Heart left ventricle (tissue), 13 donors: Measurements from ENCODE around the gene SLC1A6.
"Not testable (repeated sequence)": the region's sequence is repeated elsewhere in the genome, so short reads cannot be mapped to it uniquely, and the experiment has no call there.

Experiments
- POLR2A ChIP-seq, 2 donors: fragments of 450-650 bp; IDR thresholded peaks; one replicate each; pipeline ENCODE4 v1.6.1; 2017; ENCODE audit warnings: antibody characterized with exemption in 2 of 2, mild to moderate bottlenecking in 2 of 2, moderate library complexity in 2 of 2
- TF ChIP-seq, protein P1 (sequence below), 12 donors: fragments of 200-600 bp; sonication (generic) in 4 of 12; IDR thresholded peaks; one replicate each; pipeline versions ENCODE4 v1.5.0 to v1.8.0; 2018 to 2022; ENCODE audit warnings: antibody characterized with exemption in 12 of 12, mild to moderate bottlenecking in 5 of 12
- donor health status: ischemic (EF 13 %, LVEDD 7.1; RV severe dilation, severe dysfunction).
- donor health status: DM: no; HTN: yes; CAD: no.
- donor health status: DM: no; HTN: no; CAD: no.
- donor health status: ischemic (EF 25% LVEDD 6.9; RV normal size, moderate dysfunction).
- donor health status: ischemic (EF 25% LVEDD 5.7; RV mildly dilated, moderate dysfunction).
- donor health status: ischemic (EF 35%, LVEDD 5.7; RV mildly dilated, moderate dysfunction).
- donor health status: nonischemic (EF 11% LVEDD 7.7; RV severe dilation, severe dysfunction).
- donor health status: DM: yes; HTN: yes; CAD: no.
- donor health status: PGD.
- donor health status: ischemic (EF 29% LVEDD 5.4; RV normal size, mild dysfunction).
- donor health status: nonischemic (EF 23%, LVEDD 6.1; RV moderate dilation, normal function).

DNA sequence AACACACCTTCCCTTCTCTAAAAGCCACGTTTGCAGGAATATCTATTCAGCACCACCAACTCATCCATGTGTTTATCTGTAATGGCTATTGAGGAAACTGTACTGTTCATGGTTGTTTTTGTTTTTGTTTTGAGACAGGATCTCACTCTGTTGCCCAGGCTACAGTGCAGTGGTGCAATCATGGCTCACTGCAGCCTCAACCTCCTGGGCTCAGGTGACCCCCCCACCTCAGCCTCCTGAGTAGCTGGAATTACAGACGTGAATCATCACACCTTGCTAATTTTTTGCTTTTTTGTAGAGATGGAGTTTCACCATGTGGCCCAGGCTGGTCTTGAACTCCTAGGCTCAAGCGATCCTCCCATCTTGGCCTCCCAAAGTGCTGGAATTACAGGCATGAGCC is 39.2 kb upstream of the SLC1A6 start:
- TF ChIP-seq, protein P1, sequence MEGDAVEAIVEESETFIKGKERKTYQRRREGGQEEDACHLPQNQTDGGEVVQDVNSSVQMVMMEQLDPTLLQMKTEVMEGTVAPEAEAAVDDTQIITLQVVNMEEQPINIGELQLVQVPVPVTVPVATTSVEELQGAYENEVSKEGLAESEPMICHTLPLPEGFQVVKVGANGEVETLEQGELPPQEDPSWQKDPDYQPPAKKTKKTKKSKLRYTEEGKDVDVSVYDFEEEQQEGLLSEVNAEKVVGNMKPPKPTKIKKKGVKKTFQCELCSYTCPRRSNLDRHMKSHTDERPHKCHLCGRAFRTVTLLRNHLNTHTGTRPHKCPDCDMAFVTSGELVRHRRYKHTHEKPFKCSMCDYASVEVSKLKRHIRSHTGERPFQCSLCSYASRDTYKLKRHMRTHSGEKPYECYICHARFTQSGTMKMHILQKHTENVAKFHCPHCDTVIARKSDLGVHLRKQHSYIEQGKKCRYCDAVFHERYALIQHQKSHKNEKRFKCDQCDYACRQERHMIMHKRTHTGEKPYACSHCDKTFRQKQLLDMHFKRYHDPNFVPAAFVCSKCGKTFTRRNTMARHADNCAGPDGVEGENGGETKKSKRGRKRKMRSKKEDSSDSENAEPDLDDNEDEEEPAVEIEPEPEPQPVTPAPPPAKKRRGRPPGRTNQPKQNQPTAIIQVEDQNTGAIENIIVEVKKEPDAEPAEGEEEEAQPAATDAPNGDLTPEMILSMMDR (IDR thresholded peaks at IDR 0.05), result not testable (repeated sequence)
- TF ChIP-seq POLR2A (IDR thresholded peaks at IDR 0.05), result not testable (repeated sequence)
